Psoas muscle (tissue), 8 donors: ENCODE data around the gene RAD51B. TPM values are rescaled to one million over a fixed set of nuclear protein-coding genes. Genes with fewer than 3 reads are reported as not detected.

ENCODE experiments used
- ATAC-seq, 4 donors: fragments of 200-7000 bp; cut with Tn5 transposase; one replicate each; pipeline ENCODE4 v1.9.1; 2020; ENCODE audit warnings: moderate library complexity in 3 of 4, mild to moderate bottlenecking in 2 of 4
- DNase-seq, 2 donors: peaks; one replicate each; pipeline ENCODE4 v3.0.0-alpha.2; 2020
- H3K27ac ChIP-seq: fragments of 200-600 bp; one replicate; pipeline ENCODE4 v1.8.0; 2022
- H3K27me3 ChIP-seq, 3 donors: fragments of 200-600 bp in 1 of 3; one replicate each; pipeline versions ENCODE4 v1.6.1 to v1.8.0; 2013 to 2022; ENCODE audit warnings: low read length in 2 of 3, mild to moderate bottlenecking in 2 of 3, moderate library complexity in 1 of 3; ENCODE audit not compliant: insufficient read depth in 3 of 3
- H3K36me3 ChIP-seq, 2 donors: fragments of 200-600 bp in 1 of 2; one replicate each; pipeline versions ENCODE4 v1.6.1 to v1.8.0; 2013 to 2022; ENCODE audit warnings: low read depth in 1 of 2, mild to moderate bottlenecking in 1 of 2, moderate library complexity in 1 of 2; ENCODE audit not compliant: insufficient read depth in 1 of 2
- H3K4me1 ChIP-seq: fragments of 200-600 bp; one replicate; pipeline ENCODE4 v1.8.0; 2022
- H3K4me3 ChIP-seq: fragments of 200-600 bp; one replicate; pipeline ENCODE4 v1.8.0; 2022; ENCODE audit warnings: mild to moderate bottlenecking
- H3K9me3 ChIP-seq: fragments of 200-600 bp; one replicate; pipeline ENCODE4 v1.8.0; 2022
- WGBS, 3 donors: extraction: QIAGEN DNeasy Blood & Tissue Kit; methylation state at CpG; one replicate each; pipeline versions ENCODE4 v1.1.6 to v1.1.7; 2013; 5-methylcytosine and 5-hydroxymethylcytosine counted together
- intact Hi-C, 2 donors: fragments of 100-400 bp; cut with DNase I; formaldehyde crosslinking; loops; one replicate each; pipeline versions ENCODE4 v1.11.0 to v1.14.2; 2022
- polyA plus RNA-seq, 3 donors: library from polyadenylated mRNA; stranded (reverse); fragments of 200-250 nt; gene quantifications; one replicate each; pipeline ENCODE4 v1.2.3, GENCODE V29; 2013
- total RNA-seq, 4 donors: library from RNA; stranded (reverse); fragmentation: NEBNext Ultra II Directional in 2 of 4; extraction: Animal tissue kit (Norgen Biotek cat#: 25700) in 2 of 4; gene quantifications; one replicate each; pipeline versions ENCODE4 v1.2.1 to v1.2.4, GENCODE V29; 2021 to 2023
- TF ChIP-seq, protein P1 (sequence below): fragments of 200-600 bp; IDR thresholded peaks from one replicate; pipeline ENCODE4 v1.8.0; 2022; ENCODE audit warnings: antibody characterized with exemption
- donor health status: healthy with polysubstance abuse.
- donor health status: DM: no; HTN: no; CAD: no; lungs with moderate emphysema.
- donor health status: Bipolar disorder and iron deficiency.
- donor health status: healthy.
- donor health status: DM: yes; HTN: yes; CAD: no.
- donor health status: DM: no; HTN: no; CAD: no.
- donor health status: DM: no; HTN: no; CAD: no.
- donor health status: DM: yes; HTN: yes; CAD: no.

RAD51B gene
- total and polyA plus RNA-seq, 7 donors, result 0.60 to 7.2 (median 2.2) TPM

- no peaks in the 10 kb centered on the region for H3K36me3 ChIP-seq
- ATAC-seq (no peak), DNase-seq (no peak)
- TF ChIP-seq, protein P1, sequence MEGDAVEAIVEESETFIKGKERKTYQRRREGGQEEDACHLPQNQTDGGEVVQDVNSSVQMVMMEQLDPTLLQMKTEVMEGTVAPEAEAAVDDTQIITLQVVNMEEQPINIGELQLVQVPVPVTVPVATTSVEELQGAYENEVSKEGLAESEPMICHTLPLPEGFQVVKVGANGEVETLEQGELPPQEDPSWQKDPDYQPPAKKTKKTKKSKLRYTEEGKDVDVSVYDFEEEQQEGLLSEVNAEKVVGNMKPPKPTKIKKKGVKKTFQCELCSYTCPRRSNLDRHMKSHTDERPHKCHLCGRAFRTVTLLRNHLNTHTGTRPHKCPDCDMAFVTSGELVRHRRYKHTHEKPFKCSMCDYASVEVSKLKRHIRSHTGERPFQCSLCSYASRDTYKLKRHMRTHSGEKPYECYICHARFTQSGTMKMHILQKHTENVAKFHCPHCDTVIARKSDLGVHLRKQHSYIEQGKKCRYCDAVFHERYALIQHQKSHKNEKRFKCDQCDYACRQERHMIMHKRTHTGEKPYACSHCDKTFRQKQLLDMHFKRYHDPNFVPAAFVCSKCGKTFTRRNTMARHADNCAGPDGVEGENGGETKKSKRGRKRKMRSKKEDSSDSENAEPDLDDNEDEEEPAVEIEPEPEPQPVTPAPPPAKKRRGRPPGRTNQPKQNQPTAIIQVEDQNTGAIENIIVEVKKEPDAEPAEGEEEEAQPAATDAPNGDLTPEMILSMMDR, result no peak
- no peak overlapping the region for H3K4me3 ChIP-seq
- peaks cover 25% of the 10 kb centered on the region for H3K4me1 ChIP-seq
- H3K27me3 ChIP-seq, result no peaks in the 10 kb centered on the region
- no peaks in the 10 kb centered on the region for H3K9me3 ChIP-seq
- intact Hi-C loops, result no loop called here
- H3K27ac ChIP-seq, result no peak overlapping the region
- 66 to 79% (median 70%) methylated on average over 10 of the region's 10 CpGs for WGBS, 3 donors
Observed at GRCh38 chr14:68561531-68562007, 742.0 kb downstream of the RAD51B start.

- intact Hi-C loops, result no loop called here
- H3K4me3 ChIP-seq, result no peak overlapping the region
- ATAC-seq (no peak), DNase-seq (no peak)
- peak overlapping the region; percentile 76 for H3K27ac ChIP-seq
- H3K27me3 ChIP-seq, result no peaks in the 10 kb centered on the region
- 77 to 92% (median 84%) methylated on average over 9 of the region's 9 CpGs for WGBS, 3 donors
- TF ChIP-seq, protein P1, result no peak
- no peaks in the 10 kb centered on the region for H3K9me3 ChIP-seq
- H3K4me1 ChIP-seq, result peaks cover 25% of the 10 kb centered on the region
- H3K36me3 ChIP-seq, result no peaks in the 10 kb centered on the region
Observed at GRCh38 chr14:68562911-68563250, 743.3 kb downstream of the RAD51B start.

DNA sequence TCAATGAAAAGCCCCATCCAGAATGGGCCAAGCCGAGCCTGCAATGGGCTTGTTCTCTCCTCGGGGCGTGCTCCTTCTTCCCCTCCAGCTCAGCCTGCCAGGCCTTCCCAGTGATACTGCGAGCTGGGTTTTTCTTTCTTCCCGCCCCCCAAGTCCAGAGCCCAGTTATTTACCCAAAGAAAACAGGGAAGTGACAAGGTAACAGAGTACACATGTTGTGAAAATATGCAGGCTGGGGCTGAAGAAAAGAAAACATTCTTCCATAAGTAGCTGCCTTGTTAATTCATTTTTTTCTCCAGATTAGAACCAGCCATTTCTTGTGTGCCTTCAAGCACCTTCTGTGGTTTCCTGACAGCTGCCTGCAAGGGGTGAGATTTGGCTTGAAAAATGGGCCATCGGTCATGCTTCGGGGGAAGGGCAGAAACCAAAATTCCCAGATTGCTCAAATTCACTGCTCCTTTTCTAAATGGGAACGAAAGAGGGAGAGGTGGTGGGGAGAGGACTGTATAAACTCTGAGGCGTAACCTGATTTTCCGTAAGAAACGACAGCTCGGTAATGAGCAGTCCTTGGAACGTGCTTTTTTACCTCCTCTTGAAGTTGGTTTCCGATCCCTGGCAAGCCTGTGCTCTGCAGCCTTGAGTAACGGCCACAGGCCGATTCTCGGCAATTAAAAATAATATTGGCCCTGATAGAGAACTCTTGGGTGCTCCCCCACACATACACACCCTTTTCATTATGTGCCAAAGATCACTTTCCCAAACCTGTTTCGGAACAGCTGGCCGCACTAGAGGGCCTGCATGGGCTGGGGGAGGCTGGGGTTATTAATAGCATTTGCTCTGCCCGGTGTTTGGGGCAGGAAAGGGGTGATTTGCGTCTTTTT is 743.9 kb downstream of the RAD51B start:
- DNase-seq (no peak), ATAC-seq (peak; percentile 40 to 79 (median 70))
- Histone ChIP-seq H3K4me1 (peaks cover 25% of the 10 kb centered on the region), H3K27ac (peak overlapping the region; percentile 76), H3K36me3 (no peaks in the 10 kb centered on the region), H3K27me3 (no peaks in the 10 kb centered on the region), H3K9me3 (no peaks in the 10 kb centered on the region), H3K4me3 (no peak overlapping the region)
- intact Hi-C loops, result no loop called here
- WGBS, 3 donors, result 35 to 44% (median 37%) methylated on average over 21 of the region's 21 CpGs
- TF ChIP-seq, protein P1, result no peak

DNA sequence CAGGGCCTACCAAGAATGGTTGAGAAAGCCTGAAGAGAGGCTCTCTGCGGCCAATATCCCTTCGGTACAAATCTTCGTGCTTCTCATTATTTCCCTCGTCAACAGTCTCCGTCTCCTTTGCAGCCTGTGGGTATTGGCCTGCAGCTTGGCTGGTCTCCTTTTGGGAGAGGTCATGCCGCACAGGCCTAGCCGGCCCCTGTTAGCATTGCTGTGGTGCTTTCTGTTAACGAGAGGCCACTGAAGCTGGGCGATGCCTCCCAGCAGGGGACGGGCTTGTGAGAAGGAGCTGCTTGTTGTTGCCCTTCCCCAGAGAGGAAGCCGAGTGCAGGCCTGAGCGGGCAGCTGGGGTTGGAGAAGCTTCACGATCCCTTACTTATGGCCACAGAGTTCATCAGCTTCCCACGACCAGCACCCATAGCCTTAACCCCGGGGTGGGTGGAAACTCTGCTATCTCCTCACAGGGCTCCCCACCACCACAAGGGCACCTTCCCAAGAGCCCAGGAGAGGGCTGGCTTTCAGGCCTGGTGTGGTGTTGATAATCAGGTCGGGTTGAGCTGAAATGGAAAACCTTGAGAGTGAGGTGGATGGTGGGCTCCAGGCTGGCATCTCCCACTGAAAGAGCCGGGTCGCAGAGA is 744.7 kb downstream of the RAD51B start:
- Histone ChIP-seq H3K36me3 (no peaks in the 10 kb centered on the region), H3K27ac (peak overlapping the region; percentile 76), H3K4me1 (peaks cover 25% of the 10 kb centered on the region), H3K9me3 (no peaks in the 10 kb centered on the region), H3K27me3 (no peaks in the 10 kb centered on the region), H3K4me3 (no peak overlapping the region)
- no peak for DNase-seq
- intact Hi-C loops, result no loop called here
- peak in 3 of 4 donors; percentile 16 to 47 (median 42) for ATAC-seq
- WGBS, 3 donors, result 56 to 78% (median 63%) methylated on average over 18 of the region's 18 CpGs
- TF ChIP-seq, protein P1, result no peak
